HepG2 (cell line): Measurements from ENCODE around the gene GTF3C5. TPM values are rescaled to one million over a fixed set of nuclear protein-coding genes. Genes with fewer than 3 reads are reported as not detected.

ENCODE experiments used
- ATAC-seq: fragments of 200-7000 bp; cut with Tn5 transposase; 3 replicates; pipeline ENCODE4 v1.9.1; 2020; ENCODE audit warnings: mild to moderate bottlenecking, moderate library complexity
- Bru-seq: library from RNA; stranded (reverse); fragments of 400-500 nt; gene quantifications from one replicate; lab custom pipeline; 2021; lab: Mats Ljungman, UMichigan
- BruChase-seq, 2 experiments: library from RNA; stranded (reverse); fragments of 400-500 nt; gene quantifications; one replicate each; lab custom pipeline; 2021; lab: Mats Ljungman, UMichigan
- BruUV-seq: library from RNA; stranded (reverse); fragments of 400-500 nt; replicated peaks from 2 replicates; lab custom pipeline; 2021; lab: Mats Ljungman, UMichigan
- CTCF ChIA-PET: fragments of 300-600 bp; formaldehyde crosslinking; extraction: SDS; loops from one replicate; lab custom pipeline; 2021; ENCODE audit warnings: low total read pairs, inconsistent platforms, low intra/inter-chr PET ratio; lab: Yijun Ruan, JAX
- POLR2A ChIA-PET: fragments of 350-600 bp; sonication (Branson Sonifier 250); formaldehyde crosslinking; loops from one replicate; lab custom pipeline; 2020; ENCODE audit warnings: antibody characterized with exemption, inconsistent platforms; lab: Yijun Ruan, JAX
- DNase-seq: peaks from one replicate; pipeline ENCODE4 v3.0.0-alpha.2; 2015; ENCODE audit warnings: low spot score
- FAIRE-seq: peaks from 3 replicates; lab custom pipeline; 2011; peaks lifted over from hg19 to GRCh38; lab: Jason Lieb, UNC
- H2AFZ ChIP-seq: one replicate; pipeline ENCODE4 v1.6.1; 2011; ENCODE audit warnings: low read length, inconsistent platforms
- H3K27ac ChIP-seq: fragments of 300-600 bp; 3 replicates; pipeline ENCODE4 v1.8.0; 2011; ENCODE audit warnings: mixed run types, mild to moderate bottlenecking, mixed read lengths, low read length, inconsistent platforms; ENCODE audit not compliant: insufficient read depth; ENCODE audit errors: extremely low read length
- H3K27me3 ChIP-seq, 2 experiments: fragments of 200-600 bp in 1 of 2; 2 replicates in 1 of 2; 3 replicates in 1 of 2; pipeline versions ENCODE4 v1.6.0 to v1.8.0; 2011; ENCODE audit warnings: low read length in 2 of 2, mild to moderate bottlenecking in 2 of 2, moderate library complexity in 2 of 2, inconsistent platforms in 1 of 2; ENCODE audit not compliant: insufficient read depth in 2 of 2, control insufficient read depth in 1 of 2
- H3K36me3 ChIP-seq, 2 experiments: fragments of 200-600 bp in 1 of 2; replicated peaks in 1 of 2; 2 replicates in 1 of 2; 3 replicates in 1 of 2; pipeline versions ENCODE4 v1.5.1 to v1.8.0; 2011; ENCODE audit warnings: low read length in 2 of 2, inconsistent platforms in 1 of 2; ENCODE audit not compliant: insufficient read depth in 2 of 2, control insufficient read depth in 1 of 2
- H3K4me1 ChIP-seq: 2 replicates; pipeline ENCODE4 v1.5.1; 2012; ENCODE audit warnings: low read length, inconsistent platforms; ENCODE audit not compliant: insufficient read depth
- H3K4me2 ChIP-seq: 2 replicates; pipeline ENCODE4 v1.6.0; 2011; ENCODE audit warnings: low read depth, low read length, inconsistent platforms
- H3K4me3 ChIP-seq, 3 experiments: fragments of 200-600 bp in 1 of 3; sonication (generic), shearing (Covaris generic) in 1 of 3; replicated peaks in 1 of 3; 2 replicates each; pipeline ENCODE4 v1.5.1; 2011 to 2016; ENCODE audit warnings: low read length in 3 of 3, inconsistent platforms in 2 of 3, low read depth in 2 of 3, mild to moderate bottlenecking in 2 of 3, control low read depth in 1 of 3, mixed read lengths in 1 of 3; ENCODE audit not compliant: insufficient read depth in 1 of 3
- H3K79me2 ChIP-seq: one replicate; pipeline ENCODE4 v1.6.1; 2011; ENCODE audit warnings: low read length, inconsistent platforms; ENCODE audit not compliant: insufficient read depth
- H3K9ac ChIP-seq: 2 replicates; pipeline ENCODE4 v1.6.0; 2011; ENCODE audit warnings: mild to moderate bottlenecking, low read depth, low read length, inconsistent platforms; ENCODE audit not compliant: insufficient read depth
- H3K9me3 ChIP-seq: 2 replicates; pipeline ENCODE4 v1.5.1; 2012; ENCODE audit warnings: mild to moderate bottlenecking, low read length
- H4K20me1 ChIP-seq: 2 replicates; pipeline ENCODE4 v1.6.0; 2011; ENCODE audit warnings: inconsistent platforms, mild to moderate bottlenecking, low read length, moderate library complexity; ENCODE audit not compliant: insufficient read depth
- ARNTL ChIP-seq: sonication (generic); formaldehyde crosslinking; IDR thresholded peaks from 2 replicates; pipeline ENCODE4 v1.4.0; 2020; ENCODE audit warnings: mild to moderate bottlenecking, missing genetic modification reagents
- JUND ChIP-seq: sonication (generic); formaldehyde crosslinking; IDR thresholded peaks from 2 replicates; pipeline ENCODE4 v1.8.0; 2022; ENCODE audit warnings: mild to moderate bottlenecking, missing genetic modification reagents
- KLF15 ChIP-seq: sonication (generic); formaldehyde crosslinking; IDR thresholded peaks from 2 replicates; pipeline ENCODE4 v1.8.1; 2023; ENCODE audit warnings: borderline replicate concordance, mild to moderate bottlenecking, inconsistent platforms, missing genetic modification reagents, mixed read lengths
- MIER2 ChIP-seq: IDR thresholded peaks from 2 replicates; pipeline ENCODE4 v1.6.1; 2016; ENCODE audit warnings: missing biosample characterization, missing genetic modification reagents
- SOX13 ChIP-seq, 3 experiments: fragments of 450-650 bp in 1 of 3; sonication (generic) in 1 of 3; formaldehyde crosslinking in 1 of 3; IDR thresholded peaks in 2 of 3; conservative IDR thresholded peaks in 1 of 3; 2 replicates each; pipeline versions ENCODE4 v1.5.0 to v1.6.1; 2016 to 2020; ENCODE audit warnings: antibody characterized with exemption in 1 of 3, mild to moderate bottlenecking in 1 of 3, missing compliant biosample characterization in 1 of 3, missing genetic modification reagents in 1 of 3, moderate library complexity in 1 of 3
- ZNF20 ChIP-seq: sonication (generic); formaldehyde crosslinking; IDR thresholded peaks from 2 replicates; pipeline ENCODE4 v1.4.0; 2020; ENCODE audit warnings: mild to moderate bottlenecking, moderate library complexity, missing genetic modification reagents
- ZNF225 ChIP-seq: sonication (generic); formaldehyde crosslinking; IDR thresholded peaks from 2 replicates; pipeline ENCODE4 v1.4.0; 2020; ENCODE audit warnings: mild to moderate bottlenecking, missing genetic modification reagents
- ZNF589 ChIP-seq: sonication (generic); formaldehyde crosslinking; conservative IDR thresholded peaks from 2 replicates; pipeline ENCODE4 v1.8.0; 2022; ENCODE audit warnings: mild to moderate bottlenecking, moderate library complexity, missing genetic modification reagents
- WGBS: methylation state at CpG from one replicate; pipeline ENCODE4 v1.1.6; 2017; ENCODE audit warnings: low lambda C conversion rate; 5-methylcytosine and 5-hydroxymethylcytosine counted together
- in situ Hi-C: cut with HindIII; loops from 2 replicates; pipeline ENCODE4 v1.10.0; 2017; ENCODE audit warnings: low pct_unique_long_range_greater_than_20kb; ENCODE audit not compliant: extremely low pct_ligation_motif_present
- intact Hi-C: fragments of 100-400 bp; cut with micrococcal nuclease; formaldehyde crosslinking; loops from one replicate; pipeline ENCODE4 v1.10.0; 2022; ENCODE audit not compliant: unreplicated experiment
- long read RNA-seq, 2 experiments: library from RNA in 1 of 2; library from polyadenylated mRNA in 1 of 2; stranded (forward) in 1 of 2; unstranded in 1 of 2; transcript quantifications; one replicate each; pipeline ENCODE4 v2.0.0, GENCODE V29; 2019 to 2022
- polyA minus RNA-seq, 3 experiments: library from RNA; depleted of rRNA, polyadenylated mRNA; stranded (reverse); fragments of >200 nt; gene quantifications; 2 replicates each; pipeline ENCODE4 v1.2.3, GENCODE V29; 2011; ENCODE audit warnings: low replicate concordance in 1 of 3
- polyA plus RNA-seq, 8 experiments: library from polyadenylated mRNA; depleted of rRNA in 3 of 8; stranded (reverse) in 7 of 8; unstranded in 1 of 8; fragments of >200 nt; fragmentation: Illumina TruSeq in 4 of 8; extraction: Trizol in 4 of 8; gene quantifications; 2 replicates each; pipeline versions ENCODE4 v1.2.1 to v1.2.3, GENCODE V29; 2011 to 2016; ENCODE audit warnings: low read depth in 4 of 8, missing spikeins in 1 of 8, mixed read lengths in 1 of 8; ENCODE audit not compliant: insufficient read depth in 1 of 8
- total RNA-seq, 5 experiments: library from RNA; depleted of rRNA; stranded (reverse); fragments of >200 nt; fragmentation: Illumina TruSeq; extraction: Trizol; gene quantifications; 2 replicates each; pipeline ENCODE4 v1.2.3, GENCODE V29; 2016; ENCODE audit warnings: low read depth in 1 of 5
- TF ChIP-seq, protein P1 (sequence below): sonication (generic); formaldehyde crosslinking; conservative IDR thresholded peaks from 2 replicates; pipeline ENCODE4 v1.5.0; 2020; ENCODE audit warnings: missing genetic modification reagents
- TF ChIP-seq, protein P2 (sequence below): sonication (generic); formaldehyde crosslinking; IDR thresholded peaks from 2 replicates; pipeline ENCODE4 v1.5.1; 2020; ENCODE audit warnings: mild to moderate bottlenecking, missing genetic modification reagents, moderate library complexity

Gene GTF3C5, protein sequence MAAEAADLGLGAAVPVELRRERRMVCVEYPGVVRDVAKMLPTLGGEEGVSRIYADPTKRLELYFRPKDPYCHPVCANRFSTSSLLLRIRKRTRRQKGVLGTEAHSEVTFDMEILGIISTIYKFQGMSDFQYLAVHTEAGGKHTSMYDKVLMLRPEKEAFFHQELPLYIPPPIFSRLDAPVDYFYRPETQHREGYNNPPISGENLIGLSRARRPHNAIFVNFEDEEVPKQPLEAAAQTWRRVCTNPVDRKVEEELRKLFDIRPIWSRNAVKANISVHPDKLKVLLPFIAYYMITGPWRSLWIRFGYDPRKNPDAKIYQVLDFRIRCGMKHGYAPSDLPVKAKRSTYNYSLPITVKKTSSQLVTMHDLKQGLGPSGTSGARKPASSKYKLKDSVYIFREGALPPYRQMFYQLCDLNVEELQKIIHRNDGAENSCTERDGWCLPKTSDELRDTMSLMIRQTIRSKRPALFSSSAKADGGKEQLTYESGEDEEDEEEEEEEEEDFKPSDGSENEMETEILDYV
- total RNA-seq (2016; rRNA removed; fragmentation: Illumina TruSeq; extraction: Trizol) (43.4 and 66.9 TPM in 2 replicates), polyA plus RNA-seq (2011; rRNA removed) (92.6 and 110 TPM in 2 replicates), polyA minus RNA-seq (2011; rRNA and poly(A)+ RNA removed; ENCODE audit: low replicate concordance) (27.9 and 79.3 TPM in 2 replicates), Bru-seq, nascent RNA (percentile 76 among the genes with signal in this experiment), BruChase-seq, experiment 1, labeled RNA remaining after a 6-hour chase (percentile 79 among the genes with signal in this experiment), BruChase-seq, experiment 2, labeled RNA remaining after a 2-hour chase (percentile 74 among the genes with signal in this experiment)
- 11.7 and 12.3 TPM in 2 replicates for total RNA-seq (2016; cell fraction: cytosol; rRNA removed; fragmentation: Illumina TruSeq; extraction: Trizol; ENCODE audit: low read depth)
- 37.9 and 65.5 TPM in 2 replicates for total RNA-seq (2016; cell fraction: insoluble cytoplasmic fraction; rRNA removed; fragmentation: Illumina TruSeq; extraction: Trizol)
- total RNA-seq (2016; cell fraction: membrane; rRNA removed; fragmentation: Illumina TruSeq; extraction: Trizol), result 20.2 and 20.6 TPM in 2 replicates
- 76.0 and 76.7 TPM in 2 replicates for total RNA-seq (2016; cell fraction: nucleus; rRNA removed; fragmentation: Illumina TruSeq; extraction: Trizol)
- polyA plus RNA-seq (2011; cell fraction: cytosol; rRNA removed), result 46.1 and 57.8 TPM in 2 replicates
- polyA plus RNA-seq (2011; cell fraction: nucleus; rRNA removed), result 477 and 487 TPM in 2 replicates
- 45.0 and 56.0 TPM in 2 replicates for polyA plus RNA-seq (2012)
- polyA plus RNA-seq (2016; cell fraction: cytosol; fragmentation: Illumina TruSeq; extraction: Trizol; ENCODE audit: low read depth), result 5.5 and 5.8 TPM in 2 replicates
- 45.6 and 51.5 TPM in 2 replicates for polyA plus RNA-seq (2016; cell fraction: insoluble cytoplasmic fraction; fragmentation: Illumina TruSeq; extraction: Trizol; ENCODE audit: low read depth)
- polyA plus RNA-seq (2016; cell fraction: membrane; fragmentation: Illumina TruSeq; extraction: Trizol; ENCODE audit: low read depth), result 13.2 and 13.8 TPM in 2 replicates
- 196 and 212 TPM in 2 replicates for polyA plus RNA-seq (2016; cell fraction: nucleus; fragmentation: Illumina TruSeq; extraction: Trizol; ENCODE audit: insufficient read depth, low read depth)
- 24.3 and 26.7 TPM in 2 replicates for polyA minus RNA-seq (2011; cell fraction: cytosol; rRNA and poly(A)+ RNA removed)
- 98.5 and 99.1 TPM in 2 replicates for polyA minus RNA-seq (2011; cell fraction: nucleus; rRNA and poly(A)+ RNA removed)
- long read RNA-seq, experiment 1, transcript GTF3C5-202 (11 exons, 2,406 nt), result major isoform, 37 of 54 reads
- long read RNA-seq, experiment 1, transcript GTF3C5-204 (12 exons, 2,110 nt), result minor isoform, 5 of 54 reads
- long read RNA-seq, experiment 1, partial matches to known transcripts, result 5 of 54 reads
- long read RNA-seq, experiment 1, other reads (novel, unspliced or antisense), result 7 of 54 reads
- long read RNA-seq, experiment 2, transcript GTF3C5-204 (12 exons, 2,110 nt), result minor isoform, 7 of 80 reads
- long read RNA-seq, experiment 2, transcript GTF3C5-202 (11 exons, 2,406 nt), result major isoform, 33 of 80 reads
- long read RNA-seq, experiment 2, partial matches to known transcripts, result 29 of 80 reads
- long read RNA-seq, experiment 2, other reads (novel, unspliced or antisense), result 11 of 80 reads

DNA sequence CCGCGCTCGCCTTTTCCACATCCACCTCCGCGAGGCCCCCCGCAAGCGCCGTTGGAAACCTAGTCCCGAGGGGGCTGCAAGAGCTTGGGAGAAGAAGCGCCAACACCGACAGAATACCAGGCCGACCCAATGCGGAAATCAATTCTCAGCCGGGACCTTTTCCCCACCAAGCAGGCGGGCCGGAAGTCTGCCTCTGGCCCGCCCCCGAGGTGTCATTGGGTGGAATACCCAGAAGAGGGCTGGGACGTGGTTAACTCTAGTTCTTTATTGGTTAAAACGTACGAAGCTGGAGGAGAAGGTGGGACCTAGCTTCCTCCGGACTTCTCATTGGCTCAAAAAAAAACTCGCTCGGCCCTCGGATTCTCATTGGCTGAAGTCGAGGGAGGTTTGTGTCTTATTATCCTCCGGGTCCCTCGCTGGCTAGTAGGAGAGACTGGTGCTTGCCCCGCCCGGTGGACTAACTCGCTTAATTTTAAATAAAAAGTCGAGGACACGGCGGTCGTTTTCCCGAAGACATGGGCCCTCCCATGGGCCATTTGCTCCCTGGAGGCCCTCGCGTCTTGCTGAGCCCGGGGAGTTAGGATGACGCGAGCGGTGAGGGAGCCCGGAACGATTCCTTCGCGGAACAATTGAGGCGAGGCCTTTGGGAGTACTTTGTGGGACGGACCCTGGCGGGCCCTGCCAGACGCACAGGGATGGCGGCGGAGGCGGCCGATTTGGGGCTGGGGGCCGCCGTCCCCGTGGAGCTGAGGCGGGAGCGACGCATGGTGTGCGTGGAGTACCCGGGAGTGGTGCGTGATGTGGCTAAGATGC lies at the start of gene GTF3C5:
Gene GTF3C5 (plus strand): TSS at position 681 of the 813 bp plus-strand sequence. CDS start 15 bp downstream, at position 696.
- Histone ChIP-seq H4K20me1 (peaks cover 4% of the 10 kb centered on the region; the same call in 1 of the 2 replicates), H2AFZ (peak within 1 kb of the TSS; percentile 87), H3K4me2 (peak within 1 kb of the TSS; percentile 95), H3K36me3 (peaks cover 2 to 10% of the 10 kb centered on the region in 2 experiments; a peak in 4 of 5 replicates), H3K9ac (peak within 1 kb of the TSS; percentile 93), H3K27ac (peak within 1 kb of the TSS; percentile 85), H3K4me3 (peak within 1 kb of the TSS; percentile 95 to 99 (median 99)), H3K9me3 (no peaks in the 10 kb centered on the region), H3K27me3 (no peaks in the 10 kb centered on the region; a peak in 1 of 5 replicates), H3K4me1 (peaks cover 42% of the 10 kb centered on the region), H3K79me2 (peaks cover 49% of the 10 kb centered on the region)
- ATAC-seq, result peak; percentile 98
- in situ Hi-C loops (no loop called here), intact Hi-C loops (no loop called here)
- CTCF ChIA-PET, result no interaction called here
- BruUV-seq, result TSS peak; percentile 65
- peak; percentile 98 for FAIRE-seq
- POLR2A ChIA-PET, result interaction anchor here (0.6 to 2.3 kb wide), 36 partner anchors 9 to 1134 kb away, joined by 3 to 27 read pairs (median 4); partner anchors contain the start of genes CACFD1, DDX31, GTF3C4 and SETX
- 0% methylated on average over 10 of the region's 63 CpGs for WGBS
- peak; percentile 99 for DNase-seq
- TF ChIP-seq KLF15 (CRISPR knock-in tag) (no peak; the same call in 1 of the 2 replicates), MIER2 (CRISPR knock-in tag) (no peak), ARNTL (CRISPR knock-in tag) (no peak), ZNF589 (CRISPR knock-in tag) (peak; percentile 68), SOX13 (IDR thresholded peaks at IDR 0.05) (0 out of 2 replicates have a peak, but pooled peaks have one; percentile 35), SOX13 (CRISPR knock-in tag; conservative IDR thresholded peaks at IDR 0.05 in 1 of 2, IDR thresholded peaks at IDR 0.05 in 1 of 2) (no peak; a peak in 1 of 4 replicates), ZNF20 (no peak), ZNF225 (CRISPR knock-in tag) (0 out of 2 replicates have a peak, but pooled peaks have one; percentile 80), JUND (CRISPR knock-in tag) (no peak)
- TF ChIP-seq, protein P1, sequence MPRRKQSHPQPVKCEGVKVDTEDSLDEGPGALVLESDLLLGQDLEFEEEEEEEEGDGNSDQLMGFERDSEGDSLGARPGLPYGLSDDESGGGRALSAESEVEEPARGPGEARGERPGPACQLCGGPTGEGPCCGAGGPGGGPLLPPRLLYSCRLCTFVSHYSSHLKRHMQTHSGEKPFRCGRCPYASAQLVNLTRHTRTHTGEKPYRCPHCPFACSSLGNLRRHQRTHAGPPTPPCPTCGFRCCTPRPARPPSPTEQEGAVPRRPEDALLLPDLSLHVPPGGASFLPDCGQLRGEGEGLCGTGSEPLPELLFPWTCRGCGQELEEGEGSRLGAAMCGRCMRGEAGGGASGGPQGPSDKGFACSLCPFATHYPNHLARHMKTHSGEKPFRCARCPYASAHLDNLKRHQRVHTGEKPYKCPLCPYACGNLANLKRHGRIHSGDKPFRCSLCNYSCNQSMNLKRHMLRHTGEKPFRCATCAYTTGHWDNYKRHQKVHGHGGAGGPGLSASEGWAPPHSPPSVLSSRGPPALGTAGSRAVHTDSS, result 0 out of 2 replicates have a peak, but pooled peaks have one; percentile 52
- TF ChIP-seq, protein P2, sequence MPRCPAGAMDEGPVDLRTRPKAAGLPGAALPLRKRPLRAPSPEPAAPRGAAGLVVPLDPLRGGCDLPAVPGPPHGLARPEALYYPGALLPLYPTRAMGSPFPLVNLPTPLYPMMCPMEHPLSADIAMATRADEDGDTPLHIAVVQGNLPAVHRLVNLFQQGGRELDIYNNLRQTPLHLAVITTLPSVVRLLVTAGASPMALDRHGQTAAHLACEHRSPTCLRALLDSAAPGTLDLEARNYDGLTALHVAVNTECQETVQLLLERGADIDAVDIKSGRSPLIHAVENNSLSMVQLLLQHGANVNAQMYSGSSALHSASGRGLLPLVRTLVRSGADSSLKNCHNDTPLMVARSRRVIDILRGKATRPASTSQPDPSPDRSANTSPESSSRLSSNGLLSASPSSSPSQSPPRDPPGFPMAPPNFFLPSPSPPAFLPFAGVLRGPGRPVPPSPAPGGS (CRISPR knock-in tag), result 0 out of 2 replicates have a peak, but pooled peaks have one; percentile 42
